Vagina (tissue), 2 donors: ENCODE data around the gene CITED4.

ENCODE experiments used
- POLR2A ChIP-seq, 2 donors: fragments of 450-650 bp; IDR thresholded peaks; one replicate each; pipeline ENCODE4 v1.6.1; 2017; ENCODE audit warnings: antibody characterized with exemption in 2 of 2, mild to moderate bottlenecking in 2 of 2, moderate library complexity in 2 of 2
- TF ChIP-seq, protein P1 (sequence below), 3 experiments: fragments of 450-650 bp in 2 of 3; fragments of 200-600 bp in 1 of 3; sonication (generic) in 1 of 3; IDR thresholded peaks; one replicate each; pipeline ENCODE4 v1.5.1; 2017 to 2019; ENCODE audit warnings: antibody characterized with exemption in 3 of 3, mild to moderate bottlenecking in 2 of 3, moderate library complexity in 2 of 3

DNA sequence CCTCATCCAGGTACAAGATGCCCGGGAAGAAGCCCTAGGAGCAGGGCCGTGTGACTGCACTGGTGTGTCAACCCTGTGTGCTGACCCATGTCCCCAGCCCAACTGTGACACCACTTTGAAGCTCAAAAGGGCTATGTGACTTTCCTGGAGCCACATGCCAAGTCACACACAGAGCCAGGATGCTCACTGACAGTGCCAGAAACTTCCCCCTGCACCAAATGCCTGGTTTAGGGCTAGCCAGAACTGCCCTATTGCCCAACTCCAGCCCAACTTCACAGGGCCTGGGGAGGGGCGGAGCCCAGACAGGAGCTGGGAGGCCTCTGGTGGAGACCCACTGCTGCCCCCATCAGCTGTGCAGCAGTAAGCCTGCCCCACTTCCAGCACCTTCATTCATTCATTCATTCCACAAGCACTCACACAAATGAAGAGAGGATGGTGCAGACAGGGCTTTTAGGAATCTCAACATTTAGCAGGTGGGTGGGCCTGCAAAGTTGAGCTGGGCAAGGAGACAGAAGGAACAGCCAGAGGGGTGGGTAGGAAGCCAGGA lies 41.8 kb downstream of the CITED4 start:
- TF ChIP-seq, protein P1, sequence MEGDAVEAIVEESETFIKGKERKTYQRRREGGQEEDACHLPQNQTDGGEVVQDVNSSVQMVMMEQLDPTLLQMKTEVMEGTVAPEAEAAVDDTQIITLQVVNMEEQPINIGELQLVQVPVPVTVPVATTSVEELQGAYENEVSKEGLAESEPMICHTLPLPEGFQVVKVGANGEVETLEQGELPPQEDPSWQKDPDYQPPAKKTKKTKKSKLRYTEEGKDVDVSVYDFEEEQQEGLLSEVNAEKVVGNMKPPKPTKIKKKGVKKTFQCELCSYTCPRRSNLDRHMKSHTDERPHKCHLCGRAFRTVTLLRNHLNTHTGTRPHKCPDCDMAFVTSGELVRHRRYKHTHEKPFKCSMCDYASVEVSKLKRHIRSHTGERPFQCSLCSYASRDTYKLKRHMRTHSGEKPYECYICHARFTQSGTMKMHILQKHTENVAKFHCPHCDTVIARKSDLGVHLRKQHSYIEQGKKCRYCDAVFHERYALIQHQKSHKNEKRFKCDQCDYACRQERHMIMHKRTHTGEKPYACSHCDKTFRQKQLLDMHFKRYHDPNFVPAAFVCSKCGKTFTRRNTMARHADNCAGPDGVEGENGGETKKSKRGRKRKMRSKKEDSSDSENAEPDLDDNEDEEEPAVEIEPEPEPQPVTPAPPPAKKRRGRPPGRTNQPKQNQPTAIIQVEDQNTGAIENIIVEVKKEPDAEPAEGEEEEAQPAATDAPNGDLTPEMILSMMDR (IDR thresholded peaks at IDR 0.05): no peak
- no peak for TF ChIP-seq POLR2A (IDR thresholded peaks at IDR 0.05)
